Medulla oblongata (tissue), 1 donor: ENCODE measurements around the gene TCF7L1.
A peak's percentile ranks its signal among the peaks of the same experiment; 100 is the strongest.

Experiments
- DNase-seq: peaks from one replicate; pipeline ENCODE4 v3.0.0-alpha.2; 2015; ENCODE audit errors: extremely low spot score

Gene TCF7L1

DNA sequence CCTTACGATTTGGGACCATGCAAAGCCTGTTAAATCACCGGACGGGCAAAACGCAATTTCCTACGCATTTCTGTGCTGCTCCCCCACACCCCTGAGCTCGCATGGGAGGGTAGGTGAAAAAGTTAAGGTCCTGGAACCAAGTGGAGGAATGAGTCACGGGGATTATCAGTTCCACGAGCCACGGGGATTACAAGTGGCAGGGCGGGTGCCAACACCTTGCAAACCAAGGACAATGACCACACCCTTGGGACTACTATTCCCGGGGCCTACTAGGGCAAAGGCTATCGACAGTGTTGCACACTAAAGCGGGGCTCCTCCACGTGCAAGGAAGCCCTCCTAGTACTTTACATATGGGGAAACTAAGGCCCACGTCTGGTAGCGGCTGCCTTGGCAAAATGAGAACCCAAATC, 220.7 kb downstream of the TCF7L1 start:
- DNase-seq = peak; percentile 42

DNA sequence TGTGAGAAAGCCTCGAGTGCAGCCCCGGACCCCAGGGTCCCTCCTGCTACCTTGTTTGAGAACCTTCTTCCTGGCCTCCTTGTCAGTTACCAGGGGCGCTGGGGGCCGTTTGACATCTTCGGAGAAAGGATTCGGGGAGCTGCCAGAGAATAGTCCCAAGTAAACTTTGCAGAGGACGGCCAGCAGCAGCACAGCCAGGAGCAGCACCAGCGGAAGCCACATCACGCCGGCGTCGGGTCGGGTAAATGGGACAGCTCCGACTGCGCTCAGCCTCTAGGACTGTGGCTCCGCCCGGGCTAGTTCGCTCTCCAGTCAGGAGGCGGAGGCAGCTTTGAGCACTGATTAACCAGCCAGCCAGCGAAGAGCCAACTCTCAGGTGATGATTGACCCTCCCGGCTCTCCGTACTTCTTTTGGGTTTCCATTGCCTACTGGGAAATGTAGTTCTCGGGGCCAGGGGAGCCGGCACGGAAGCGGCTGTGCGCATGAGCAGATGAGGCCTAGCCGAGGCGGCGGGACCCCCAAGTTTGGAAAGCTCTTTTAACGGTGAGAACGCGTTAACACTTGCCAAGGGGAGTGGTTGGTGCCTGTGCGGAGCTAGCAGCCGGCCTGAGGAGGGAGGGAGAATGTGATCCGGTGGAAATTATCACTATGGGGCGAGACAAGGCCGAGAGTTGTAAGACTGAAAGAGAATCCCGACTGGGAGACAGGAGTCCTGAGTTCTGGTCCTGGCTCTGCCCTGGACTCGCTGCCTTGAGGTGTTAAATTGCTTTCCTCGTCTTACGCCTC, 221.3 kb downstream of the TCF7L1 start, which contains the start of the genes ELMOD3 and RETSAT:
ELMOD3 (plus strand) TSS at position 484 of the 787 bp plus-strand sequence. CDS start 2,430 bp downstream, outside the sequence.
RETSAT (minus strand) TSS at position 243 of the 787 bp plus-strand sequence; CDS start at position 222, 21 bp downstream.
- DNase-seq = peak; percentile 99

DNA sequence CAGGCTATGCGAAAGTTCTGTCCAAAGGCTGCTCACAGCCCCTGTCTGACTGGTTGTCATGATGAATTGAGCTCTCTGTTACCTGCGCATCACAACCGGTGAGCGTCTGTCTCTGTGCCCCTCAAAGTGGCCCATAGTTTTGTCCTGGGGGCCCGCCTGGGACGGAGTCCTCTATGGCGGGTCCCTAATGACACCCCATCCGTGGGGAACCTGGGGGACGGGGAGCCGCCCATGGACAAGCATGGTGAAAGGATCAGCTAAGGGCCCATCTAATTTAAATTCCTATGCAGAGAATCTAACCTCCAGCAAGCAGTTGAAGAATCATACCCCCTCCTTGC, 221.8 kb downstream of the TCF7L1 start:
- DNase-seq = no peak

DNA sequence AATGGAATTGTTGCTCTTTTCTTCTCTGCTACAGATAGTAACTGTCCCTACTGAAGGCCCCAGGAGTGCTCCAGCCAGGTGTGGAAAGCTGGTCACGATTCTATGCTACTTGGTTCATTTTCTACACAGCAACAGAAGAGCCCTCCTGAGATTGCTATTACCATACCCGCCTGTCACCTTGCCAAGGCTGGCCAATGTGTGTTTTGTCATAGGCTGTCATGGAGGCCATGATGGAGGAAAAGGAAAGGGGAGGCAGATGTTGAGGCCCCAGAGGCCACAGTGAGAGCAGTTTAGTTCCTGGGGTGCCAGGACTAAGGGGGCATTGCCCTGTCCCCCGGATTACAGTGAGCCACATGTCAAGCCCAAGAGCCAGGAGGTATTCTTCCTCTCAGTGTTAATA, 222.3 kb downstream of the TCF7L1 start:
- no peak for DNase-seq

DNA sequence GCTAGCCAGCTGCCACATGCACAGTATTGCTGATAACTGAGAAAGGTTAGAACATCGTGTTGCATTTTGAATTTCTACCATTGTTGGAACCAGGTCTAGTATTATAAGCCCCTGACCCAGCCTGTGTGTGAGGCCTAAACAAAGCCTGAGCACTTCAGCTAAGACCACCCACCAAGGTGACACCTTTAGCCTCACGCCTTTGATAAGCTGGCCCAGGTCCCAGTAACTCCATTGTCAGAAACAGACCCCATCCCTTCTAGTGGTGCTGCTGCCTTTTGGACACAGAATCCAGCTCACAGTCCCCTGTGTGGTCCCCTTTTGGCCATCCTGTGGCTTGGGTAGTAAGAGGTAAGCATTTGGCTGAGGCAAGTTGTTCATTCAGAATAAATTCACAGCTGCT, 223.0 kb downstream of the TCF7L1 start:
- no peak for DNase-seq

DNA sequence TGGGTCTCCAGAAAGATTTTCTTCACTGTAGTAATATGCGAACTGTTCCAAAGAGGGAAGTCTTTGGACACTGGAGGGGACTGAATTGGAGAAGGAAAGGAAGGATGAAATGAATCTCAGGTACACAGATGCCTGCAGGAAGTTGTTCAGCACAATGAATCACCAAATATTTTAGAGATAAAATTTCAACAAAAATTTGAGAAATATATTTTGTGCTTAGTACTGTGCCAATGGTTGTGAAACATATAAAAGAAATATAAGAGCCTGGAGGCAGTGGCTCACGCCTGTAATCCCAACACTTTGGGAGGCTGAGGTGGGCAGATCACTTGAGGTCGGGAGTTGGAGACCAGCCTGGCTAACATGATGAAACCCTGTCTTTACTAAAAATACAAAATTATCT, 224.5 kb downstream of the TCF7L1 start:
- no peak for DNase-seq
